OCI-LY3 (cell line): ENCODE results near the gene CPAMD8.

Experiments
- H2AFZ ChIP-seq: fragments of 200-600, 300-600 bp; shearing (Covaris generic); 2 replicates; pipeline ENCODE4 v1.6.0; 2014; ENCODE audit warnings: antibody characterized with exemption, low read depth, low read length
- H3K27ac ChIP-seq: fragments of 200-600, 300-600 bp; sonication (generic); 2 replicates; pipeline ENCODE4 v1.5.1; 2014; ENCODE audit warnings: mild to moderate bottlenecking, low read length, moderate library complexity, mixed read lengths
- H3K27me3 ChIP-seq: fragments of 200-600, 300-600 bp; sonication (generic); 2 replicates; pipeline ENCODE4 v1.6.1; 2014; ENCODE audit warnings: low read depth, low read length, mixed read lengths
- H3K36me3 ChIP-seq: fragments of 200-600, 300-600 bp; sonication (generic); replicated peaks from 2 replicates; pipeline ENCODE3; 2014; ENCODE audit warnings: low read depth, low read length, mixed read lengths
- H3K4me1 ChIP-seq: fragments of 300-600, 200-600 bp; sonication (generic); 2 replicates; pipeline ENCODE4 v1.6.1; 2014; ENCODE audit warnings: low read length, mixed read lengths
- H3K4me2 ChIP-seq: fragments of 200-600, 300-600 bp; sonication (generic); 2 replicates; pipeline ENCODE4 v1.6.1; 2014; ENCODE audit warnings: low read length, mixed read lengths
- H3K4me3 ChIP-seq: fragments of 300-600, 200-600 bp; sonication (generic); 2 replicates; pipeline ENCODE4 v1.5.1; 2014; ENCODE audit warnings: antibody characterized with exemption, mild to moderate bottlenecking, low read length, moderate library complexity
- H3K79me2 ChIP-seq: fragments of 300-600, 200-600 bp; shearing (Covaris generic); 2 replicates; pipeline ENCODE4 v1.6.1; 2014; ENCODE audit warnings: mild to moderate bottlenecking, low read length, mixed read lengths
- H3K9ac ChIP-seq: fragments of 300-600, 200-600 bp; shearing (Covaris generic); 2 replicates; pipeline ENCODE4 v1.6.0; 2014; ENCODE audit warnings: mild to moderate bottlenecking, low read length, moderate library complexity
- H3K9me3 ChIP-seq: fragments of 200-600, 300-600 bp; shearing (Covaris generic); 2 replicates; pipeline ENCODE4 v1.6.1; 2014; ENCODE audit warnings: low read length, mixed read lengths; ENCODE audit not compliant: insufficient read depth
- H4K20me1 ChIP-seq: fragments of 200-600, 300-600 bp; sonication (generic); 2 replicates; pipeline ENCODE4 v1.6.1; 2016; ENCODE audit warnings: low read length, mixed read lengths; ENCODE audit not compliant: insufficient read depth
- CTCF ChIP-seq: fragments of 200-600, 300-600 bp; sonication (generic); IDR thresholded peaks from 2 replicates; pipeline ENCODE4 v1.5.1; 2014; ENCODE audit warnings: antibody characterized with exemption, low read length, low read depth
- EZH2phosphoT487 ChIP-seq: fragments of 200-600 bp; shearing (Covaris generic); IDR thresholded peaks from 2 replicates; pipeline ENCODE4 v1.6.1; 2018; ENCODE audit warnings: antibody characterized with exemption, mixed run types, low read depth

CPAMD8 gene

GRCh38 chr19:16921766-16922591 is 104.6 kb downstream of the CPAMD8 start:
- H3K9me3 ChIP-seq = no peaks in the 10 kb centered on the region
- no peaks in the 10 kb centered on the region for H3K27me3 ChIP-seq
- no peak overlapping the region for H3K4me2 ChIP-seq
- H3K9ac ChIP-seq = no peak overlapping the region
- H3K4me3 ChIP-seq = no peak overlapping the region
- no peaks in the 10 kb centered on the region for H3K36me3 ChIP-seq
- no peak overlapping the region for H2AFZ ChIP-seq
- H3K27ac ChIP-seq = no peak overlapping the region
- H3K79me2 ChIP-seq = no peaks in the 10 kb centered on the region
- no peaks in the 10 kb centered on the region for H3K4me1 ChIP-seq
- no peaks in the 10 kb centered on the region for H4K20me1 ChIP-seq
- TF ChIP-seq CTCF (no peak), EZH2phosphoT487 (no peak)

GRCh38 chr19:16920816-16921529 is 105.6 kb downstream of the CPAMD8 start:
- Histone ChIP-seq H3K4me1 (no peaks in the 10 kb centered on the region), H3K4me3 (no peak overlapping the region), H3K9me3 (no peaks in the 10 kb centered on the region), H3K4me2 (no peak overlapping the region), H3K79me2 (no peaks in the 10 kb centered on the region), H3K36me3 (no peaks in the 10 kb centered on the region), H3K27me3 (no peaks in the 10 kb centered on the region), H3K9ac (no peak overlapping the region), H3K27ac (no peak overlapping the region), H2AFZ (no peak overlapping the region), H4K20me1 (no peaks in the 10 kb centered on the region)
- no peak for TF ChIP-seq EZH2phosphoT487
- TF ChIP-seq CTCF = no peak

DNA sequence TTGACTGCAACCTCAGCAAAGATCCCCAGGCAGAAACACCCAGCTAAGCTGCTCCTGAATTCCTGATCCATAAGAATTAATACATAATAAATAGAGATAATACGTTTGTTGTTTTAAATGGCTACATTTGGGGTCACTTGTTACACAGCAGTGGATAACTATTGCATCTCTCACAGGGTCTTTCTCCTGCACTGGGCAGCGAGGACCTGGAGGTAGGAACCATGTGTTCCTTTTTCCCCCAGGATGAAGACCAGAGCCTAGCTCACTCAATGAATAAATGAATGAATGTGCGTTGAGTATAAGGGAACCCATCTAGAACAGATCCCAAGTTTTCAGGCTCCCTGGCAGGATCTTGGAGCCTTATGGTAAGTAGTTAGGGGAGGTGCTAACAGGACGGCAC is 107.1 kb downstream of the CPAMD8 start:
- no peaks in the 10 kb centered on the region for H3K79me2 ChIP-seq
- H3K9ac ChIP-seq = no peak overlapping the region
- no peaks in the 10 kb centered on the region for H3K27me3 ChIP-seq
- H3K4me3 ChIP-seq = no peak overlapping the region
- no peaks in the 10 kb centered on the region for H3K36me3 ChIP-seq
- H3K4me1 ChIP-seq = no peaks in the 10 kb centered on the region
- TF ChIP-seq CTCF (no peak), EZH2phosphoT487 (no peak)
- H2AFZ ChIP-seq = no peak overlapping the region
- H4K20me1 ChIP-seq = no peaks in the 10 kb centered on the region
- H3K27ac ChIP-seq = no peak overlapping the region
- no peak overlapping the region for H3K4me2 ChIP-seq
- no peaks in the 10 kb centered on the region for H3K9me3 ChIP-seq

DNA sequence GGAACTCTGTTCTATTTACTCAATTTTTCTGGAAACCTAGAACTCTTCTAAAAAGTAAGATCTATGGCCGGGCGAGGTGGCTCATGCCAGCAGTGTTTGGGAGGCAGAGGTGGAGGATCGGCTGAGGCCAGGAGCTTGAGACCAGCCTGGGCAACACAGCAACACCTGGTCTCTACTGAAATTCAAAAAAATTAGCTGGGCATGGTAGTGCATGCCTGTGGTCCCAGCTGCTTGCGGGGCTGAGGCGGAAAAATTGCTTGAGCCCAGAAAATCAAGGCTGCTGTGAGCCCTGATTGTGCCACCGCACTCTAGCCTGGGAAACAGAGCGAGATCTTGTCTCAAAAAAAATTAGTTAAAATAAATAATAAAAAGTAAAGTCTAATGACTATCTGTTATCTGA is 109.2 kb downstream of the CPAMD8 start:
- no peak overlapping the region for H3K9ac ChIP-seq
- no peaks in the 10 kb centered on the region for H3K79me2 ChIP-seq
- H3K9me3 ChIP-seq = 0 out of 2 replicates have a peak, but pooled peaks cover 4% of the 10 kb centered on the region
- no peaks in the 10 kb centered on the region for H4K20me1 ChIP-seq
- H3K4me1 ChIP-seq = no peaks in the 10 kb centered on the region
- H3K27ac ChIP-seq = no peak overlapping the region
- H3K4me2 ChIP-seq = no peak overlapping the region
- no peaks in the 10 kb centered on the region for H3K27me3 ChIP-seq
- H3K4me3 ChIP-seq = no peak overlapping the region
- TF ChIP-seq CTCF = no peak
- no peak for TF ChIP-seq EZH2phosphoT487
- H2AFZ ChIP-seq = no peak overlapping the region
- no peaks in the 10 kb centered on the region for H3K36me3 ChIP-seq
